Measurements from ENCODE around the gene TDRD7. TPM values are rescaled to one million over a fixed set of nuclear protein-coding genes. Genes with fewer than 3 reads are reported as not detected.

TDRD7 gene
- total RNA-seq, 3 donors from 2014 or later (not counting 1 experiment from before 2014, with no cell fraction given): 9.8 to 16.4 (median 16.3) TPM

DNA sequence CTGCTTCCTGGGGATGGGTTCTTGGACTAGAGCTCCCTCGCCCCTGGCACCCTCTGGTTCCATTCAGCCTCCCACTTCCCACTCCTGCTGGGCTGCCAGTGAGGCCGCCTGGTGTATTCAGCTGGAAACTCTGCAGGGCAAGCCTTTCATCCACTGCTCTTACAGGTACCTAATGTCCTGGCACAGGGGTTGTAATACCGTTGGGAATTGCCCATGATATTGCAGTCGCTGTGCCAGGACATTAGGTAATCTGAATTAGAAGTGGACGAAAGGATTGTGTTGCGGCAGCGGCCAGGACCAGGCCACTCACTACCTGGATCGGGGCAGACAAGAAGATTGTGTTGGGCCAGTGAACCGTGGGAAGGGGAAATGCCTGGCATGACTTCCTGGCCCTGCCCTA, 102.6 kb downstream of the TDRD7 start:
- no peaks in the 10 kb centered on the region for H3K4me1 Mint-ChIP-seq
- H3K27me3 Mint-ChIP-seq (ENCODE audit: low read depth in 2 of 2): peaks cover 29 to 32% of the 10 kb centered on the region in 2 donors
- Histone ChIP-seq H3K36me3 (ENCODE audit: control insufficient read depth, insufficient read depth, low read length) (no peaks in the 10 kb centered on the region), H3K9me3 (ENCODE audit: control insufficient read depth, insufficient read depth, low read length) (no peaks in the 10 kb centered on the region), H3K4me3 (ENCODE audit: low read length) (no peak overlapping the region), H3K4me1 (ENCODE audit: control insufficient read depth, insufficient read depth, low read length) (no peaks in the 10 kb centered on the region), H3K27me3 (ENCODE audit: control insufficient read depth, insufficient read depth, low read length) (no peaks in the 10 kb centered on the region), H3K27ac (ENCODE audit: low read length) (no peak overlapping the region)
- WGBS (ENCODE audit: insufficient coverage): 84% methylated on average over 9 of the region's 9 CpGs
- no peak overlapping the region for H3K4me3 Mint-ChIP-seq
- no peak for DNase-seq
- H3K9me3 Mint-ChIP-seq: no peaks in the 10 kb centered on the region
- no peak overlapping the region for H3K27ac Mint-ChIP-seq
- no peaks in the 10 kb centered on the region for H3K36me3 Mint-ChIP-seq
- no peak for ATAC-seq
- intact Hi-C loops (cut with micrococcal nuclease): no loop called here
- TF ChIP-seq CTCF (IDR thresholded peaks at IDR 0.05): no peak

DNA sequence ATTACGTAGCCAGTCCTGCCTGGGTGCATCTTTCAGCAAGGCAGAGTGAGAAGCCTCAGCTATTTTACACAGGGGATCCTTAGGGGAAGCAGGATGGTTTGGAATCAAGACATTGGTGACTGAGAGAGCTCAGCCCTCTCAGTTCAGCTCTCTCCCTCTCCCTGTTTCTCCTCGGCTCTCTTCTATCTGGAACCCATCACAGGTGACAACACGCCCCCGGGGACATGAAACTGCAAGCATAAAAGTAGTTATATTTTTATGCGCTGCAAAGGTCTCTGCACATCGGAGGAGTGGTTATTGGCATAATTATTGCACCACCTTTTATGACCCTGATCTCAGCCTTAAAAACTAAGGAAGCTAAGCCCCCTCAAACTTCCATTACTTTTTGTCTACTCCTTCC, 103.8 kb downstream of the TDRD7 start:
- WGBS (ENCODE audit: insufficient coverage): 87% methylated on average over 5 of the region's 6 CpGs
- no peaks in the 10 kb centered on the region for H3K36me3 Mint-ChIP-seq
- H3K27ac Mint-ChIP-seq: no peak overlapping the region
- no peak overlapping the region for H3K27ac ChIP-seq (ENCODE audit: low read length)
- H3K4me1 Mint-ChIP-seq: no peaks in the 10 kb centered on the region
- intact Hi-C loops (cut with micrococcal nuclease): no loop called here
- H3K27me3 Mint-ChIP-seq (ENCODE audit: low read depth in 2 of 2): peaks cover 28 to 44% of the 10 kb centered on the region in 2 donors
- no peaks in the 10 kb centered on the region for H3K27me3 ChIP-seq (ENCODE audit: control insufficient read depth, insufficient read depth, low read length)
- no peaks in the 10 kb centered on the region for H3K9me3 Mint-ChIP-seq
- DNase-seq (no peak), ATAC-seq (no peak)
- H3K4me1 ChIP-seq (ENCODE audit: control insufficient read depth, insufficient read depth, low read length): no peaks in the 10 kb centered on the region
- no peaks in the 10 kb centered on the region for H3K9me3 ChIP-seq (ENCODE audit: control insufficient read depth, insufficient read depth, low read length)
- no peak overlapping the region for H3K4me3 Mint-ChIP-seq
- H3K36me3 ChIP-seq (ENCODE audit: control insufficient read depth, insufficient read depth, low read length): no peaks in the 10 kb centered on the region
- no peak overlapping the region for H3K4me3 ChIP-seq (ENCODE audit: low read length)
- no peak for TF ChIP-seq CTCF (IDR thresholded peaks at IDR 0.05)

DNA sequence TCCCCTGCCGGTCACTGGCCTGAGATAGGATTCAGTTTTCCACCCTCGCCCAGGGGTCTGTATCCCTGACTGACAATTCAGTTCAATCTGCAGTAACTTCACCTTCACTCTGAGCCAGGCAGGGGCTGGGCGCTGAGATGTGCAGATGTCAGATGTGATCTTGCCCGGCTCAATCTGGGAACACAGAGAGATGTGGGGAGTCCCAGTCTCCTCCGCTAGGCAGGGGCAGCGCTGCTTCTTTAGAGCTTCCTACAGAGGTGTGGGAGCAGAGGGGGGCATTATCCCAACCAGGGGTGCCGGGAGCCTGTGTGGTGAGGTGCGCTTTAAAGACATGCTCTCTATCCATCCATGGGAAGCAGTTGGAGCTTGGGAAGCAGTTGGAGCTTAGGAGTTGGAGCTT, 104.2 kb downstream of the TDRD7 start:
- TF ChIP-seq CTCF (IDR thresholded peaks at IDR 0.05): no peak
- no peak overlapping the region for H3K4me3 ChIP-seq (ENCODE audit: low read length)
- Mint-ChIP-seq H3K4me3 (no peak overlapping the region), H3K9me3 (no peaks in the 10 kb centered on the region), H3K27me3 (ENCODE audit: low read depth in 2 of 2) (peaks cover 28 to 45% of the 10 kb centered on the region in 2 donors), H3K4me1 (no peaks in the 10 kb centered on the region), H3K36me3 (no peaks in the 10 kb centered on the region), H3K27ac (no peak overlapping the region)
- DNase-seq: no peak
- WGBS (ENCODE audit: insufficient coverage): 88% methylated on average over 8 of the region's 8 CpGs
- no peak overlapping the region for H3K27ac ChIP-seq (ENCODE audit: low read length)
- intact Hi-C loops (cut with micrococcal nuclease): no loop called here
- no peaks in the 10 kb centered on the region for H3K4me1 ChIP-seq (ENCODE audit: control insufficient read depth, insufficient read depth, low read length)
- ATAC-seq: no peak
- no peaks in the 10 kb centered on the region for H3K36me3 ChIP-seq (ENCODE audit: control insufficient read depth, insufficient read depth, low read length)
- H3K9me3 ChIP-seq (ENCODE audit: control insufficient read depth, insufficient read depth, low read length): no peaks in the 10 kb centered on the region
- H3K27me3 ChIP-seq (ENCODE audit: control insufficient read depth, insufficient read depth, low read length): no peaks in the 10 kb centered on the region

- no peak for TF ChIP-seq CTCF (IDR thresholded peaks at IDR 0.05)
- no peaks in the 10 kb centered on the region for H3K36me3 Mint-ChIP-seq
- peaks cover 28 to 45% of the 10 kb centered on the region in 2 donors for H3K27me3 Mint-ChIP-seq (ENCODE audit: low read depth in 2 of 2)
- Histone ChIP-seq H3K9me3 (ENCODE audit: control insufficient read depth, insufficient read depth, low read length) (no peaks in the 10 kb centered on the region), H3K36me3 (ENCODE audit: control insufficient read depth, insufficient read depth, low read length) (no peaks in the 10 kb centered on the region), H3K4me1 (ENCODE audit: control insufficient read depth, insufficient read depth, low read length) (no peaks in the 10 kb centered on the region), H3K4me3 (ENCODE audit: low read length) (no peak overlapping the region), H3K27me3 (ENCODE audit: control insufficient read depth, insufficient read depth, low read length) (no peaks in the 10 kb centered on the region), H3K27ac (ENCODE audit: low read length) (no peak overlapping the region)
- intact Hi-C loops (cut with micrococcal nuclease): no loop called here
- DNase-seq: no peak
- no peak overlapping the region for H3K27ac Mint-ChIP-seq
- no peak overlapping the region for H3K4me3 Mint-ChIP-seq
- ATAC-seq: peak in 1 of 3 donors; percentile 19
- WGBS (ENCODE audit: insufficient coverage): 87% methylated on average over 13 of the region's 14 CpGs
- no peaks in the 10 kb centered on the region for H3K4me1 Mint-ChIP-seq
- H3K9me3 Mint-ChIP-seq: no peaks in the 10 kb centered on the region
These were observed 105.6 kb downstream of the TDRD7 start for GRCh38 chr9:97517331-97518089.
